ENCODE results near the gene FAM222B. TPM values are rescaled to one million over a fixed set of nuclear protein-coding genes. Genes with fewer than 3 reads are reported as not detected.

The FAM222B gene
- polyA plus RNA-seq, 1 donor (not counting 4 experiments of a cell fraction or from before 2014, with no cell fraction given), result 6.5 TPM

- TF ChIP-seq EZH2 (IDR thresholded peaks at IDR 0.05; ENCODE audit: low read length) (no peak), CTCF (optimal IDR thresholded peaks at IDR 0.05 in 1 of 3, IDR thresholded peaks at IDR 0.05 in 1 of 3, conservative IDR thresholded peaks at IDR 0.05 in 1 of 3; ENCODE audit: extremely low read depth in 1 of 3, insufficient read depth in 2 of 3, low read length in 3 of 3) (no peak)
- no peaks in the 10 kb centered on the region for H3K27me3 ChIP-seq (ENCODE audit: control insufficient read depth, extremely low read depth, insufficient read depth, low read length)
- no peaks in the 10 kb centered on the region for H4K20me1 ChIP-seq (ENCODE audit: control insufficient read depth, extremely low read depth, insufficient read depth, low read length)
- no peak overlapping the region for H3K4me3 ChIP-seq (ENCODE audit: control insufficient read depth in 2 of 3, extremely low read depth in 1 of 3, insufficient read depth in 2 of 3, low read depth in 1 of 3, low read length in 3 of 3)
- H3K9ac ChIP-seq (ENCODE audit: control insufficient read depth, extremely low read depth, insufficient read depth, low read length), result no peak overlapping the region
- no peak overlapping the region for H3K27ac ChIP-seq (ENCODE audit: control insufficient read depth, insufficient read depth, low read length)
- H3K79me2 ChIP-seq (ENCODE audit: control insufficient read depth, insufficient read depth, low read length), result no peaks in the 10 kb centered on the region
- DNase-seq (ENCODE audit: low read depth, low spot score) (no peak), FAIRE-seq (no peak)
- no peaks in the 10 kb centered on the region for H3K9me1 ChIP-seq (ENCODE audit: control insufficient read depth, extremely low read depth, insufficient read depth, low read length)
- H3K4me2 ChIP-seq (ENCODE audit: control insufficient read depth, extremely low read depth, insufficient read depth, low read depth, low read length), result no peak overlapping the region
- H3K4me1 ChIP-seq (ENCODE audit: control insufficient read depth, extremely low read depth, insufficient read depth, low read length), result peaks cover 37% of the 10 kb centered on the region
- peaks cover 31 to 33% of the 10 kb centered on the region in 2 experiments for H3K36me3 ChIP-seq (ENCODE audit: control insufficient read depth in 2 of 2, extremely low read depth in 1 of 2, insufficient read depth in 2 of 2, low read length in 2 of 2)
- no peaks in the 10 kb centered on the region for H3K9me3 ChIP-seq (ENCODE audit: control insufficient read depth, low read depth, low read length)
- dilution Hi-C loops (cut with MboI; ENCODE audit: extremely low pct_ligation_motif_present, low sequenced_read_pairs), result no loop called here
- no peak overlapping the region for H2AFZ ChIP-seq (ENCODE audit: control insufficient read depth, low read length)
These were observed 37.4 kb upstream of the FAM222B start for GRCh38 chr17:28879886-28880571.

GRCh38 chr17:28878981-28879380, 36.4 kb upstream of the FAM222B start:
- no peaks in the 10 kb centered on the region for H3K27me3 ChIP-seq (ENCODE audit: control insufficient read depth, extremely low read depth, insufficient read depth, low read length)
- dilution Hi-C loops (cut with MboI; ENCODE audit: extremely low pct_ligation_motif_present, low sequenced_read_pairs), result no loop called here
- peaks cover 27 to 28% of the 10 kb centered on the region in 2 experiments for H3K36me3 ChIP-seq (ENCODE audit: control insufficient read depth in 2 of 2, extremely low read depth in 1 of 2, insufficient read depth in 2 of 2, low read length in 2 of 2)
- FAIRE-seq (peak; percentile 69), DNase-seq (ENCODE audit: low read depth, low spot score) (peak; percentile 50)
- H3K27ac ChIP-seq (ENCODE audit: control insufficient read depth, insufficient read depth, low read length), result peak overlapping the region; percentile 55
- no peak overlapping the region for H3K4me3 ChIP-seq (ENCODE audit: control insufficient read depth in 2 of 3, extremely low read depth in 1 of 3, insufficient read depth in 2 of 3, low read depth in 1 of 3, low read length in 3 of 3)
- H3K4me2 ChIP-seq (ENCODE audit: control insufficient read depth, extremely low read depth, insufficient read depth, low read depth, low read length), result peak overlapping the region; percentile 31
- H3K9me1 ChIP-seq (ENCODE audit: control insufficient read depth, extremely low read depth, insufficient read depth, low read length), result no peaks in the 10 kb centered on the region
- no peaks in the 10 kb centered on the region for H4K20me1 ChIP-seq (ENCODE audit: control insufficient read depth, extremely low read depth, insufficient read depth, low read length)
- peaks cover 41% of the 10 kb centered on the region for H3K4me1 ChIP-seq (ENCODE audit: control insufficient read depth, extremely low read depth, insufficient read depth, low read length)
- no peak overlapping the region for H2AFZ ChIP-seq (ENCODE audit: control insufficient read depth, low read length)
- no peak overlapping the region for H3K9ac ChIP-seq (ENCODE audit: control insufficient read depth, extremely low read depth, insufficient read depth, low read length)
- H3K9me3 ChIP-seq (ENCODE audit: control insufficient read depth, low read depth, low read length), result no peaks in the 10 kb centered on the region
- H3K79me2 ChIP-seq (ENCODE audit: control insufficient read depth, insufficient read depth, low read length), result no peaks in the 10 kb centered on the region
- TF ChIP-seq CTCF (optimal IDR thresholded peaks at IDR 0.05 in 1 of 3, IDR thresholded peaks at IDR 0.05 in 1 of 3, conservative IDR thresholded peaks at IDR 0.05 in 1 of 3; ENCODE audit: extremely low read depth in 1 of 3, insufficient read depth in 2 of 3, low read length in 3 of 3), result peak; percentile 55 to 87 (median 64)
- TF ChIP-seq EZH2 (IDR thresholded peaks at IDR 0.05; ENCODE audit: low read length), result no peak
